ENCODE results near the gene CIP2A. TPM values are rescaled to one million over a fixed set of nuclear protein-coding genes. Genes with fewer than 3 reads are reported as not detected.
"Not testable (repeated sequence)": the region's sequence is repeated elsewhere in the genome, so short reads cannot be mapped to it uniquely, and the experiment has no call there.

Gene CIP2A
- polyA plus RNA-seq (2013, experiment 1 of 2; ENCODE audit: insufficient read length), result 11.9 TPM
- polyA plus RNA-seq (2013, experiment 2 of 2; ENCODE audit: insufficient read length), result 11.5 TPM

DNA sequence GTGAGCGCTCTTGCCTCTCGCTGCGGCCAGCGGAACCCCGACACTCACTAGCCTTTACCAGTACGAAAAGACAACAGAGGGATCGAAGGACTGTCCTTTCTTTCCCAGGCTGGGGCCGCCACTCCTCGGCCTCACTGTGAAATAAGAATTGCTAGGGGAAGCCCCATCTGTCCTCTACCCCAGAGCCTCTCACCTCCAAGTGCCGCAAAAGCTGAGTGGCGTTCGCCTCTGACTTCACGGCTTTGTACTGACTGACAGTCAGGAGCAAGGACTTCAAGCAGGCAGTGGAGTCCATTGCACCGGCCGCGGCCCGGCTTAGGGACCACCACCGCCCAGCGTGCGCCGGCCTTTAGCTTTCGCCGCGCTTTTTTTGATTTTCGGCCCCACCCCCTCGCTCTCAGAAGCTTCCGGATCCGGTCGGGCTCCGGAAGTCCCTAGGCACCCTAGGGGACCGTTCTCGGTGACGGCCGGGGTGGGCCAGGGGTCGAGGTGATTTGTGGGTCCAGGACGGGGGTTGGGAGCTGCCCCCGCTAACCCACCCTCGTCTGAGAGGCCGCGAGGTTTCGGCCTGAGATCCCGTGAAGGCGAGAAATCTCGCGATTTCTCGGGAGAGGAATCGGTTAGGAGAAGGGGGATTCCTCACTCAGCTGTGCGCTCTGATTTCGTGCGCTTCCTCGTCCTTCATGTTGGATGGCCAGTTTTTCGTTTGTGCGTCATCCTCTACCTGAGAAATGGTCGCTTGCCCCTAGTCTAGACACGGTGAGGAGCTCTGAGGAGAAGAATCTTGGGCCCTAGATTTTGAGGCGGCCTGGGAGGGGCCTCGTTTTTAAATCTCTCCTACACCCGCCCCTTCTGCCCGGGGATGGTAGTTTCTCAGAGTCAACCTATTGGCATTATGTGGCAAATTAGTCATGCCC is at the start of gene CIP2A, which contains the start of gene DZIP3:
Gene CIP2A (minus strand): TSS at position 358 of the 917 bp plus-strand sequence. CDS start 63 bp downstream, at position 295.
Gene DZIP3 (plus strand): TSS at position 642 of the 917 bp plus-strand sequence. CDS start 15,685 bp downstream, outside the sequence.
- DNase-seq, result peak; percentile 95

DNA sequence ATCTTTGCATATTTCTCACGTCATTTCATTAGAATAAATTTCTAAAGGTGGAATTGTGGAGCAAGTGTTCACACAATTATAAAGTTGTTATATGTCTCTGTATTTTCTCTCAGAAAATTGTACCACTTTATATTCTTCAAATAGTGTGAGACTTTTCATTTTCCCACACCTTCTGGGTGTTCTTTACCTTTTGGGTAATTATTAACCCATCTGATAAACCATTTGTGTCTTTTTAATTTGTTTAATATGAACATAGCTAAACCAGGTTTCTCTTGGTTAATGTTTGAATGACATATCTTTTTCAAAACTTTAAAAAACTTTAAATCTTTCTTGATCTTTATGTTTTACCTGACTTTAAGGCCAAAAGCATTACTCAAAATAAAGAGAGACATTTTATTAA is 40.7 kb upstream of the CIP2A start:
- no peak for DNase-seq

DNA sequence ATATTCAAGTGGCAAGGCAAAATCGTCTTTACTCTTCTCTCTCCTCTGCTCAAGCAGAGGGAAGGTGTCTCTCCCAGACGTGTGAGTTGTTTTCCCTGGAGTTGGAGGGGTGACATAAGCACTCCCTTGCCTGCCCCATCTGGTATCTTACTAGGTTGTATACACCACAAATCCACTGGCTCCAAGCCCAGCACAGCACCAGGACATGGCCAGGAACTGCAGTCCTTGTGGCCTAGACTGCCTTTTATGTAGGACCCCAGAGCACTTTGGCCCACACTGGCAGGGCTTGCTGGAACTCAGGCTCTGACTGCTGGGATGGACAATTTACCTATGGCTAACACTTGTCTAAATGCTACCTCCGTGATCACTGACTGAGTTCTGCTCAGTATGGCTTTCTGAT is 34.3 kb upstream of the CIP2A start:
- no peak for DNase-seq

DNA sequence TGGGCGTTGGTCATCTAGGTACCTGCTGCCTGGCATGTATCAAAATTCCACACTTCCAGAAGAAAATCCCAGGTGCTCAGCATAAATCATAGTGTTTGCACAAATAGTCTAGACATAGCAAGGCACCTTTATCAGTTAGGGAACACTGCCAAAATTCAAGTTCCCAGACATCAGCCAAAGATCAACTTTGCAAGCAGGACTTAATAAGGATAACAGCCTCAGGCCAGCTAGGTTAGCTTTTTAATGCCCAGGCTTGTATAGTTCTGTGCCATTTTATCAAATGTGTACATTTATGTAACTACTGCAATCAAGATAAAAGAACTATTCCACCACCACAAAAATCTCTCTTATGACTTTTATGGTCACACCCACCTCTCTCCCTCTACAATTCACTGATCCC is 31.0 kb upstream of the CIP2A start:
- no peak for DNase-seq

DNA sequence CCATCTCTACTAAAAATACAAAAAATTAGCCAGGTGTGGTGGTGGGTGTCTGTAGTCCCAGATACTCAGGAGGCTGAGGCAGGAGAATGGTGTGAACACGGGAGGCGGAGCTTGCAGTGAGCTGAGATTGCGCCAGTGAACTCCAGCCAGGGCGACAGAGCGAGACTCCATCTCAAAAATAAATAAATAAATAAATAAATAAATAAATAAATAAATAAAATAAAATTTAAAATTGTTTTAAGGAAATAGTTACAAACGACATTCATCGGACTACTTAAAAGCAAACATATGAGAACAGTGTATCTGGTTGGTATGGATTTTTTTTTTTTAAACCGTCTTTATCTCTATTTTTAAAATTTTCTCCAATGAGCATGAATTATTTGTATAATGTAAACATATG is 26.9 kb upstream of the CIP2A start:
- DNase-seq, result not testable (repeated sequence)

DNA sequence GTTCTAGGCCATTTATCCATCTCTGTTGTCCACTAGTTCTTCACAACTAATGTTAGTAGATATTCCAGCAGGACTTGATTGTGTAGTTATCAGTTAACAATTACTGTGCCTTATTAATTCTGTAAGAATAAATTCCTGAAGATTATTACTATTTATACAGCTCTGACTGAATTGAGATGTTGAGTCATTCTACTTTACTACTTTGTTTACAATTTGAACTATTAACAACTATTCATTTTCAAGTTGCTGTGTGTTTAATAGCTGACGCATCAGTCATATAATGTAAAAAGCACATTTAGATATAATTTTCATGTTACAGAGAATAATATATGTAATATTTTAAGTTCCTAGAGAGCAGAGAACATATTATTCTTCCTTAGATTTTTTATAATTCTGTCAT is 21.4 kb upstream of the CIP2A start:
- DNase-seq, result no peak

DNA sequence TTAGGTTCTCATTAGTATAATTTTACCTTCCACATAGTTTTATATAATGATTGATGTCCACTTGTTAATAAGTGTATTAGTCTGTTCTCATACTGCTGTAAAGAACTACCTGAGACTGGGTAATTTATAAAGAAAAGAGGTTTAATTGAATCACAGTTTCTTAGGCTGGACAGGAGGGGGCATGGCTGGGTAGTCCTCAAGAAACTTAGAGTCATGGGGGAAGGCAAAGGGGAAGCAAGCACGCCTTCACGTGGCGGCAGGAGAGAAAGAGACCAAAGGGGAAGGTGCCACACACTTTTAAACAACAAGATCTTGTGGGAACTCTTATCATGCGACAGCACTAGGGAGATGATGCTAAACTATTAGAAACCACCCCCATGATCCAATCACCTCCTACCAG is 19.5 kb upstream of the CIP2A start:
- DNase-seq, result no peak

DNA sequence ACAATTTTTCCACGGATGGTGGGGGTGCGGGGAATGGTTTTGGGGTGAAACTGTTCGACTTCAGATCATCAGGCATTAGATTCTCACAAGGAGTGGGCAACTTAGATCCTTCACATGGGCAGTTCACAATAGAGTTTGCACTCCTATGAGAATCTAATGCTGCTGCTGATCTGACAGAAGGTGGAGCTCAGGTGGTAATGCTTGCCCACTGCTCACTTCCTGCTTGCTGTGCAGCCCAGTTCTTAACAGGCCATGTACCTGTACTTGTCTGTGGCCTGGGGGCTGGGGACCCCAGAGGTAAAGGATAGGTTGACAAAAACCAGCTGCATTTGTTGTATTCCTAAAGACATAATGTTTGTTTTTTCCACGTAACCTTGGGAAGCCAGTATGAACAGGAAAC is 16.3 kb upstream of the CIP2A start:
- no peak for DNase-seq

DNA sequence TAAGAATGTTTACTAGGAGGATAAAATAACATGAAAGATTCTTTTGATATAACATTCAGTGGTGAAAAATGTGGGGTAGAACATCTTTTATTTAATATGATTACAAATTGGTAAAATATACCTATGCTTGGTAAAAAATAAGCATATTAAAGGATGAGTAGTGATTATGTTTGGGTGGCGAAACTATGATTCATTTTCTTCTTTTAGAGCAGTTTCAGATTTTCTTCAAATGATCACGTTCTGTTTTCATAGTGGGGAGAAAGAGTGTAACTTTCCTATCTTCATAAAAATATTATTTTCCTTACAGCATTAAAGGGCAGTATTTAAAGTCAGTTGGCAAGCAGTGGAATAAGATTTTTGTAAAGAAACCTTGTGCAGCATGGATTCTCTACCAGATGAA is 15.8 kb upstream of the CIP2A start:
- DNase-seq, result no peak

DNA sequence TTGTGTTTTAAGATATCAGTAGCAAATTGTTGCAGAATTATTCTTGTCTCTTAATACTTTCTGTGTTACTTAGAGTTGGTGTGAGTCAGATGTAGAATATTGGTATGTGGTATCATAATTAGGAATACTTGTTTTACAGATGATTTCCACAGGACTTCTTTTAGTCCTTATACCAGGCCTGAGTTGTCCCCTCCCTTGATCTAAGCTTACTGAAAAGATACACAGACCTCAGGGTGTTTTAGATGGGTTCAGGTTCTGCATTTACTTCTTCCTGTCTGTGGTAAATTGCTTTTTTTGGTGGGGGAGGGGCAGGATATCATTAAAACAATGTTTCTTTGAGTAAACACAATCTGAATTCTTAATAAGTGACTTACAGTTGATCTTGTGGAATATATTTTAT is 14.5 kb upstream of the CIP2A start:
- no peak for DNase-seq

DNA sequence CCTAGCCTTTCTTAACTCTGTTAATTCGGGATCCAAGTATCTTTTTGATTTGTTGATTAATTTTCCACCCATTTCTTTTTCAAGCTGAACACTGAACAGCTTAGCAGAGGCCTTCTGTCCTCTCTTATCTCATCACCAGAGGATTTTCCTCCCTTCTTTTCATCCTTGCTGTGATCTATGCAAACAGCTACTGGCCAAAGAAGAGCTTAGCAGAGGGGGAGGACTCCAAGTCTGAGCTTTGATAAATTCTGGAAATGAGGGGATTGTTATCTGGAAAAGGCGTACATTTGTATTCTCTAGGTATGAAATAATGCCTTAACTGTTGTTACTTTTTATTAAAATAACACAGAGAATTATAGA is 13.7 kb upstream of the CIP2A start:
- DNase-seq, result no peak

DNA sequence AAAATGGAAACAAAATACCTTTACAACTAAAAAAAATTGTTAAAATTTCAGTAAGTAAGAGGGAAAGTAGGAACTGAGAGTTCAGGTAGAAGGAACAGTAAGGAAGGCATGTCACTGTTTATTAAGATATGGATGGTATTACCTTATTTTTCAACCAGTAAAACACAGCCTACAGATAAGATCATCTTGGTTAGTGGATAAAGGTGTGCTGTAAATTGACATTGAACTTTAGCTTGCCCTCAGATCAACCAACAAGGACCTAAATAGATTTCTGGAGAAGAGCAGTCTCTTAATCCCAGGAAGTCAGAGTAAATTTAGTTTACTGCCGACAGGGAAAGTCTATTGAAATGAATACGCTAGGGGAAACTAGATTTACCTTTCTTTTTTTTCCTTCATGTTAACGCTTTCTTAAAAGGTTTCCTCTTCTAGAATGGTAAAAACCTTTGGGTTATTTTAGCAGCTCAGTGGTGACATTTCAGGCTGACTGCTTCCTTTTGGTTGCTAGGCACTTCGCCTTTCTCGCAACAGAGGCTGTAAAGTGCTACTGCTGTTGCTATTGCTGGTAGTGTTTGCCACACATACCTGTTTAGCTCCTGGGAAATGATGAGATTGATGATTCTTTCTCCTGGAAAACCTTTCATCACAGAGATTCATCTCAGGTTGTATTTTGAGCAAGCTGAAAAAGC is 13.2 kb upstream of the CIP2A start:
- no peak for DNase-seq

DNA sequence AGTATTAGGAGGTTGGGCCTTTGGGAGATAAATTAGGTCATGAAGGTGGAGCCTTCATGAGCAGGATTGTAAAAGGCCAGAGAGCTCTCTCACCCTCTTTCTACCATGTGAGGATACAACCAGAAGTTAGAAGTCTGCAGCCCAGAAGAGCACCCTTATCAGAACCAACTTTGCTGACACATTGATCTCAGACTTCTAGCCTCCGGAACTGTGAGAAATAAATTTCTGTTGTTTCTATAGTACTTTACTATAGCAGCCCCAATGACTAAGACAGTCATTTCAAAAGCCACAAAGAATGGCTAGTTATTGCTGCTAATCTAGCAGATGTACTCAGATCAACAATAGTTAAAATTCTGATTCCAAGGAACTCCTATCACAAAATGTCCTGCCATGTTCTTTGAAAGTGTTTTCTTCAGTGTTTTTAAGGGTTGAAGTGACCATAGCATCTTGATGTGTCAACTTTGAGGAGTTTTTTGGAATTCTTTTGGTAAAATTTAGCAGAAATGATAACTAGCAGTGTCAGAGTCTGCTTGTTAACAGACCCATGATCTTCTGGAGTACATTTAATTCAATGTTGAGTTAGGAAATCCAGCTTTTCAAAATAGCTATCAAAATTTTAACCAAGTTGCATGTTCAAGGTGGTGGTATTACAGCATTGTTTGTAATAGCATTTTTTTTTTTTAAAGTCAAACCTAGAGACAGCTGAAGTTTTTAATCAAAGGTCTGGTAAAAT is 10.6 kb upstream of the CIP2A start:
- DNase-seq, result no peak

DNA sequence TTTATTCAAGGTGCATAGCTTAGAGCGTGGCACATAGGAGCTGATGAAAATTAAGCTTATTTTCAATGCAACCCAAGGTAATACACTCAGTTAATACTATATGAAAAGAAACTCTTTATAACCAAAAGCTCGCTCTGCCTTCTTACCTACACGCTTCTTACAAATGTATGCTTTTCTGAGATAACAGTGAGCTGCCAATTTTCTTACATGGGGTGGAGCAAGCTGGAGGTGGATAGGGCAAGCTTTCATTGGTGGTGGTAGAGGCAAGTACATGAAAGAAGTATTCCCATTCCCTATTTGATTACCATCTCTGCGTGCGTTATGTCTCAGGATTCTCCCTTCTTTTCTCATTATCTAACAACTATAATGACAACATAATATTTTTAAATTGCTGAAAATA is 9.1 kb upstream of the CIP2A start:
- no peak for DNase-seq

DNA sequence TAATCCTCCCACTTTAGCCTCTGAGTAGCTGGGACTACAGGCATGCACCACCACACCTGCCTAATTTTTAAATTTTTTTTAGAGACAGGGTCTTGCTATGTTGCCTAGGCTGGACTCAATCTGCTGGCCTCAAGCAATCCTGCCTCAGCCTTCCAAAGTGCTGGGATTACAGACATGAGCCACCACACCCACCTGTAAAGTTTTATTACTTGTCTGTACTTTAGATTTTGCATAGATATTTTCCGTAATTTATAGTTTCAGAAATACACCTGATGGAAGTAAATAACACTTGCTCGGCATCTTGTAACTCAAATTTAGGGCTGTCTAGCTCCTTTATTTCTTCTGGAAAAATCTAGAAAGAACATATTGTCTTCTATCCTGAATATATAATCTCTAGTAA is 6.1 kb upstream of the CIP2A start:
- no peak for DNase-seq

DNA sequence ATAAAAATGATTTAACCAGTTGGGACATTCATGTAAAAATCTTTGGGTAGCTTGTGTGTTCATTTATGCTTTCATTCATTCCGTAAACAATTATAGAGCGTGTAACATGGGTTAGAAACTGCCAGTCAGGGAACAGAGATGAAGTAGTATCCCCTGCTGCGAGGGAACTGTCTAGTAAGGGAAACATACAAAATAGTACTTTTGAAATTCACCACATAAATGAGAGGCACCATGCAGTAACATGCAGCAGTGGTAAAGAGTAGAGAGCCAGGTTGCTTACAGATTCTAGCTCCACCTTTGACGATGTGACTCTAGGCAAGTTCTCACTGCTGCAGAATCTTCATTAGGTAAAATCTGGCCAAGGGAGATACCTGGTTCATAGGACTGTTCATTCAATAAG is 1.2 kb upstream of the CIP2A start:
- no peak for DNase-seq

DNA sequence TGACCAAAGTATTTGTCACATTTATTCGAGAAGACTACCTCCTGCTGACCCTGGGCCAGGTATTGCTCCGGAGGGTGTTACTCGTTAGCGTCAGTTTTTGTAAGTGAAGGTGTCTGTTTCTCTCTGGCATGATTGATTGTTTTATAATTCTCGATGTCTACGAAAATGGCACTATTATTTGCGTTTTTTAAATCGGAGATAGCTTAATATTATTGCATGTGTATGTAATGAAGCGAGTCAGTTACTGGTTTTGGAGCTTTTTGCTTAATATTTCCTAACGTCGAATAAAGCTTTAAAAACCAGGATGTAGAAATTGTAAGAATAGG is 723 bp upstream of the CIP2A start:
- DNase-seq, result no peak

DNA sequence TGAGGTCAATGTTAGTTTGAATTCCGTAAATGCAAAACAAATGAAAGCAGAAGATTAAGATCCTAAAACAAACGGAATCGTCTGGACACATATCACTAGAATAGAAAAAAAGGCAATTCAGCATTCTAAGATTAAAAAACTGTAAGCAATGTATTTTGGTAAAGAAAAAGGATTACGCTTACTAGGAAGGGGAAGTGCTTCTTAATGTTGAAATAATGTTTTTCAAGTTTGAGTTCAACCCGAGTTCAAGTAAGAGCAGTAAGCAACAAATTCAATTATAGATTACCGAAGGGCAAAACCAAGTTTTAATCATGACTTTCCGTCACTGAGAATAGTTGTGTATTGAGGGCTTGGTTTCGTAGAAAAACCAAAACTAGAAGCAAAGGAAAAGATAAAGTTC is 637 bp downstream of the CIP2A start:
- DNase-seq, result no peak

DNA sequence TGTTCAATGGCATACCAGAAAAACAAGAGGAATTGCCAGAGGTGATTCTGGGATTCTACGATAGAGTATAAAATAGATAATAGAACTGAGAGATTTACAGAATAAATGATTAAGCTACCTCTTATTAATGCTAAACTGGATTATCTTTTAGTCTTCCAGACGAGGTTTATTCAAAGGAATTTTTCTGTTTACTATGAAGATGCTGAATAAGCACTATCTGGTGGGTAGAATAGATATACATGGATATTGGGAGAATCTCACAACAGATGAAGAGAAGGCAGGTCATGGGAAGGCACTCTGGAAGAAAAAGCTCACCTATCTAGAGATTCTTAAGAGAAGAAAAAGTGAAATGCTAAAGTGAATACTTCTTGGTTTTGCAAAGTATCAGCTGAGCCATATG is 11.2 kb downstream of the CIP2A start:
- no peak for DNase-seq

DNA sequence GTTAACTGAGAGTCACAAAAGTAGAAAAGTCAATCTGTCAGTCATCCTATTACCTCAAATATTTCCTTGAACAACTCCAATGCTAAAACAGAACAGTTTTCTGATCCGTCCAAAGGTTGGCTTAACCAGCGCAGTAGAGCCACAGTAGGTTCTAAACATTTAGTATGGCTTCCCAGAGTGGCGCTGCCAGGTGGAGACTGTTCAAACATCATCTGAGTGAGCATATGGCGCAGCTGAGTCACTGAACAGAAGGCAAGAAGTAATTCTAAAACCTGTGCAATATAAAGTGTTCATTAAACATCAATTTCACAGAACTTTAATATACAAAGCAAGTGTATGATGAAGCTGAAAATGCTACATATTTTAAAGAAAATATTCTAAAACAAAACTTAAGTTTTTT is 19.9 kb downstream of the CIP2A start:
- DNase-seq, result no peak

DNA sequence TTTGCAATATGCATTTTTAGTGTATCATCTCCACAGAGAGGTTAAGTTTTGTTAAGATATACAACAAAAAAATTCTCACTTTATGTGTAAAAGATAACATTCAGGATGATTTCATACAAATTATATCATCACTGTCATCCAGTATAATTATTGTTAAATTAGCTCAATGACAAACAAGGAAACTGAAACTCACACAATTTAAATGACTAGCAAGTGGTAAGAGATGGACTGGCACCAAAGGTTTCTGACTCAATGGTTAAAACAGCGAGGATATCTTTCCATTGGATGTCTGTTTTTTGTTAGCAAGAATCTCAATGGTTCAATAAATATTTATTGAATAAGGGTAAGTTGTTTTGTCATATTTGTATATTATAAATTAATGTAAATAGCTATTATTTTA is 22.6 kb downstream of the CIP2A start:
- DNase-seq, result no peak

DNA sequence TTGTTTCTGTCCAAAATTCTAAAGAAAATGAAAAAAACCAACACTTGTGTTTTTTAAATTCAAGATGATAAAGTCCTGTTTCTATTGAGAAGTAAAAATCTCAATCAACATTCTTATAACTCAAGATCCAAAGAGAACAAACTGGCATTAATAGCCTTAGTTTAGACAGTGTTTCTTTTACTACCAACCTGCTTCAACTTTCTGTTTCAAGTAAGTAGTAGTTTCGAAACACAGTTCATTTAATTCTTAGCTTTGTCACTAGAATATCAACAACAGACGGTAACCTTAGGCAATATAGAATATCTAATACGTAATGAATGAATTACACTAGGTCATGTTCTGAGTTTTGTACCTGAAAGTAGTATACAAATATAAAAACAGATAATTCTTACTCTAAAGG is 23.7 kb downstream of the CIP2A start:
- DNase-seq, result no peak

DNA sequence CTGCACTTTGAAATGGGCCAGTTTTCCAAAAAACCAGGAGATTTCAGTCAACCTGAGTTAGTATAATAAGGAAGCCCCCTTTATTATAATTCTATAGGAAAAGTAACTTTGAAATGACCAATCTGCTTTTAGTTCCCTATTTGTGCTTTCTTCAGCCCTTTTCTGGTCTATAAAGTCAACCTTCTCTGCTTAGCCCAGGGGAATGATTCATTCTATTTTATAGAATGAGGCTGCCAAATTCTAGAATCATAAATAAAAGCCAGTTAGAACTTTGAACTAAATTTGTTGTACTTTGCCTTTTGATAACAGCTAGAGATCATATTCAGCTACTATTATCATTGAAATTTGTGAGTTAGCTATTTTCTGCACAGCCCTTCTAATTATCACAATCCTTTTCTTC is 24.7 kb downstream of the CIP2A start:
- DNase-seq, result no peak
